GM23248 (cell line): ENCODE results near the gene CDYL. TPM values are rescaled to one million over a fixed set of nuclear protein-coding genes. Genes with fewer than 3 reads are reported as not detected.
A peak's percentile ranks its signal among the peaks of the same experiment; 100 is the strongest.

Experiments used
- DNase-seq: peaks from one replicate; pipeline ENCODE4 v3.0.0-alpha.2; 2015
- H2AFZ ChIP-seq: fragments of 200-600 bp; sonication (generic); 2 replicates; pipeline ENCODE4 v1.6.1; 2016; ENCODE audit warnings: antibody characterized with exemption
- H3F3A ChIP-seq: fragments of 200-600 bp; sonication (generic); 2 replicates; pipeline ENCODE4 v1.6.1; 2016; ENCODE audit warnings: mild to moderate bottlenecking, antibody characterized with exemption, mixed run types; ENCODE audit not compliant: insufficient read depth
- H3K27ac ChIP-seq: fragments of 200-600 bp; sonication (generic); 2 replicates; pipeline ENCODE4 v1.5.1; 2016; ENCODE audit warnings: mild to moderate bottlenecking
- H3K27me3 ChIP-seq: fragments of 200-600 bp; sonication (generic); replicated peaks from 2 replicates; pipeline ENCODE4 v1.6.1; 2016; ENCODE audit warnings: mild to moderate bottlenecking; ENCODE audit not compliant: insufficient read depth
- H3K36me3 ChIP-seq: fragments of 200-600 bp; sonication (generic); 2 replicates; pipeline ENCODE4 v1.6.1; 2016; ENCODE audit warnings: low read depth, mild to moderate bottlenecking
- H3K4me1 ChIP-seq: fragments of 200-600 bp; sonication (generic); 2 replicates; pipeline ENCODE4 v1.6.1; 2016; ENCODE audit warnings: mild to moderate bottlenecking; ENCODE audit not compliant: insufficient read depth
- H3K4me2 ChIP-seq: fragments of 200-600 bp; sonication (generic); one replicate; pipeline ENCODE4 v1.6.1; 2016; ENCODE audit warnings: mild to moderate bottlenecking; ENCODE audit not compliant: unreplicated experiment
- H3K4me3 ChIP-seq: fragments of 200-600 bp; sonication (generic); 2 replicates; pipeline ENCODE4 v1.5.1; 2016; ENCODE audit warnings: mild to moderate bottlenecking
- H3K79me2 ChIP-seq: fragments of 200-600 bp; sonication (generic); 2 replicates; pipeline ENCODE4 v1.6.1; 2016; ENCODE audit warnings: mild to moderate bottlenecking; ENCODE audit not compliant: insufficient read depth
- H3K9ac ChIP-seq: fragments of 200-600 bp; sonication (generic); 2 replicates; pipeline ENCODE4 v1.6.1; 2016; ENCODE audit warnings: mild to moderate bottlenecking
- H3K9me2 ChIP-seq: fragments of 200-600 bp; sonication (generic); 2 replicates; pipeline ENCODE4 v1.6.1; 2016; ENCODE audit warnings: mixed run types, mild to moderate bottlenecking, moderate library complexity; ENCODE audit not compliant: insufficient read depth
- H3K9me3 ChIP-seq: fragments of 200-600 bp; sonication (generic); one replicate; pipeline ENCODE4 v1.6.1; 2017; ENCODE audit warnings: low read depth
- H4K20me1 ChIP-seq: fragments of 200-600 bp; sonication (generic); 2 replicates; pipeline ENCODE4 v1.6.0; 2016; ENCODE audit not compliant: insufficient read depth
- EZH2 ChIP-seq: fragments of 200-600 bp; sonication (generic); IDR thresholded peaks from 2 replicates; pipeline ENCODE4 v1.6.1; 2018; ENCODE audit warnings: antibody characterized with exemption, mild to moderate bottlenecking; ENCODE audit not compliant: insufficient read depth, poor library complexity, severe bottlenecking
- EZH2phosphoT487 ChIP-seq: fragments of 200-600 bp; sonication (generic); IDR thresholded peaks from 2 replicates; pipeline ENCODE4 v1.6.1; 2018; ENCODE audit warnings: antibody characterized with exemption, moderate library complexity, mild to moderate bottlenecking, low read depth; ENCODE audit not compliant: insufficient read depth
- WGBS, 2 experiments: methylation state at CpG; one replicate each; pipeline ENCODE4 v1.1.6; 2015 to 2017; ENCODE audit warnings: low lambda C conversion rate in 2 of 2, low coverage in 1 of 2; ENCODE audit errors: missing lambda C conversion rate in 2 of 2; 5-methylcytosine and 5-hydroxymethylcytosine counted together
- in situ Hi-C: fragments of 300-500 bp; cut with MboI; formaldehyde crosslinking; loops from 2 replicates; pipeline ENCODE4 v1.15.0; 2020
- polyA plus RNA-seq: library from polyadenylated mRNA; unstranded; fragments of >200 nt; fragmentation: Nextera tagmentation; extraction: Ambion mirVana; gene quantifications from 2 replicates; pipeline ENCODE4 v1.2.1, GENCODE V29; 2016
- total RNA-seq: library from RNA; depleted of rRNA; stranded (reverse); fragments of >200 nt; shearing (Covaris generic); gene quantifications from 2 replicates; pipeline ENCODE4 v1.2.3, GENCODE V29; 2014

Gene CDYL
- total and polyA plus RNA-seq, 2 experiments from 2014 or later = 7.9 to 27.9 TPM

DNA sequence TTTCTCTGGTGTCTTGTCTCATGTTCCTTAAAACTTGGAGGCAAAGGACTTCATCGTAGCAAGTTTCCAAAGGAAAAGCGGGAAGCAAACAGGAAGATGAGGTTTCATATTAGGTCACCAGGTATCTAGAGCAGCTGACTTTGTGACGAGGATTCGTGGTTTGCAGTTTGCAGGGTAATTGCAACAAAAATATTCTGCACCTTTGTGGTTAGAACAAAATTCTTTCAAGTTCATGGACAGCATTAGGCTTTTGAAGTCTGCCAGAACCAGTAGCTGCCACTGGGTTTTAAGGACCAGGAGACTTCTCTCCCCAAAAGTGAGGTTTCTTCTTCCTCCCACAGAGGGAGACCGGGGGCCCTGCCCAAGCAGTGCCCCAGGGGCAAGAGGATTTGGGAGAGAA is 164.2 kb downstream of the CDYL start:
- 97% methylated on average over 5 of the region's 5 CpGs for WGBS, 2 experiments
- DNase-seq = no peak
- Histone ChIP-seq H3K9ac (no peak overlapping the region), H3K9me2 (no peaks in the 10 kb centered on the region), H3F3A (peaks cover 36% of the 10 kb centered on the region), H3K9me3 (no peaks in the 10 kb centered on the region), H3K4me3 (no peak overlapping the region), H3K36me3 (0 out of 2 replicates have a peak, but pooled peaks cover 3% of the 10 kb centered on the region), H4K20me1 (no peaks in the 10 kb centered on the region; the same call in 1 of the 2 replicates), H3K4me2 (no peak overlapping the region), H3K27ac (no peak overlapping the region), H3K27me3 (no peaks in the 10 kb centered on the region), H2AFZ (no peak overlapping the region), H3K4me1 (peaks cover 31% of the 10 kb centered on the region), H3K79me2 (peaks cover 40% of the 10 kb centered on the region)
- TF ChIP-seq EZH2 (no peak), EZH2phosphoT487 (no peak)
- in situ Hi-C loops = loop anchor here (25.0 kb wide), 1 partner anchor 628 kb away; no protein-coding TSS in a partner anchor

DNA sequence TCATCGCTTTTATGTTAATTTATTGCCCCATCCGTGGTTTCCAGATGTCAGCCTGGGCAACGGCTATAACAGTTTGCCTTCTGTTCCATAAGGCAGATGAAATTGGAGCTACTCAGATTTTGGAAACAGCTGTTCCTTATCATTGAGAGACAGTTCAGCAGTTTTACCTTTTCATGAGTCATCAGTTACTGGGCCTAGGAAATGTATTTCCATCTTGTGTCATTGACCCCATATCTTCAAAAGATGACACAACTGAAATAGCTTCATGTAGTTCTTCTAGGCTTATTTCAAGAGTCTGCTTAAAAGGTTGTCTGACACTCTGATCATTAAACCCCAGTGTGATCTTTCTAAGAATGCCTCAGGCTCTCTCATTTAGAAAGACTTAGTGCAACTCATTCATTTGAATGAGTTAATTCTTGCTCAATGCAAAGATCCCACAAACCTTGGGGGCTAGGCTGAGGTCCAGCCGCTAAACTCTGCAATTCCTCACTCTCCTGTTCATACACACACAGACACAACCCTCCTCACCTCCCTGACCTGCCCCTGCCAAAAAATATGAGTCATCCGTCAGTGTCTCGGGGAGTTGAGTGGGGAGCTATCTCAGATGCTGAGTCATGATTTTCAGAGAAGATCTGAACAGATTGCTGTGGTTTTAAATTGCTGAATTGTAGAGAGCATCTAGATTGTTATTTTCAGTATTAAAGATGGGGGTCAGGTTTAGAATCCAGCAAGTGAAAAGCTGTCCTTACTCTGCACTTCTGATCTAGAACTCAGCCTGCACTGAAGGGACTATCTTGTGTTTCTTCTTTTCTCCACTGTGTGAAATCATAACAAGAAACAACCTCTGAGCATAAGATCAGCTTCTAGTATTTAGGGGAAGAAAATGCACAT is 165.8 kb downstream of the CDYL start:
- peaks cover 31% of the 10 kb centered on the region for H3K4me1 ChIP-seq
- WGBS, 2 experiments = 17 to 19% methylated on average over 6 of the region's 6 CpGs
- DNase-seq = peak; percentile 93
- TF ChIP-seq EZH2phosphoT487 = no peak
- no peak for TF ChIP-seq EZH2
- H3F3A ChIP-seq = peaks cover 36% of the 10 kb centered on the region
- H4K20me1 ChIP-seq = no peaks in the 10 kb centered on the region; the same call in 1 of the 2 replicates
- peak overlapping the region; percentile 3; the same call in 1 of the 2 replicates for H3K4me3 ChIP-seq
- no peaks in the 10 kb centered on the region for H3K36me3 ChIP-seq
- H3K27me3 ChIP-seq = no peaks in the 10 kb centered on the region
- no peak overlapping the region for H2AFZ ChIP-seq
- in situ Hi-C loops = loop anchor here (25.0 kb wide), 1 partner anchor 630 kb away; no protein-coding TSS in a partner anchor
- peak overlapping the region; percentile 63 for H3K4me2 ChIP-seq
- peak overlapping the region; percentile 35; the same call in 1 of the 2 replicates for H3K9ac ChIP-seq
- H3K9me3 ChIP-seq = no peaks in the 10 kb centered on the region
- H3K9me2 ChIP-seq = no peaks in the 10 kb centered on the region
- H3K79me2 ChIP-seq = peaks cover 30% of the 10 kb centered on the region
- H3K27ac ChIP-seq = peak overlapping the region; percentile 68

DNA sequence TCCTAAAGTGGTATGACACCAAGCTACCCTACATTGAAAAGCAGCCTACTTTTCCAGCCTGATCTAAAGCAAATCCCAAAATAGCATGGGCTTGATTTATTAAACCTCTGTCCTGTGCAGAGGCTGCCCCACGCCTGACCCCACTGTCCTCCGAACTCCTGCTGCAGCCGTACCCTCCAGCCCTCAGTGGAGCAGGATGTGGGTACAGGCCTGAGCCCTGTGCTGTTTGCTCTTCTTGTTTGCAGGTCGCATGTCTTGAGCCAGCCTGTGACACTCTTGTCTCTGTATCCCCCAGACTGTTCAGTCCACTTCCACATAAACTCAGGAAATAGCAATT is 166.4 kb downstream of the CDYL start:
- peaks cover 31% of the 10 kb centered on the region for H3K4me1 ChIP-seq
- in situ Hi-C loops = loop anchor here (25.0 kb wide), 1 partner anchor 630 kb away; no protein-coding TSS in a partner anchor
- 66 to 70% methylated on average over 4 of the region's 4 CpGs for WGBS, 2 experiments
- no peaks in the 10 kb centered on the region for H3K9me2 ChIP-seq
- no peak overlapping the region for H3K4me3 ChIP-seq
- DNase-seq = no peak
- peaks cover 36% of the 10 kb centered on the region for H3F3A ChIP-seq
- H3K27me3 ChIP-seq = no peaks in the 10 kb centered on the region
- no peaks in the 10 kb centered on the region; the same call in 1 of the 2 replicates for H4K20me1 ChIP-seq
- H3K27ac ChIP-seq = peak overlapping the region; percentile 68
- H3K36me3 ChIP-seq = no peaks in the 10 kb centered on the region
- no peak for TF ChIP-seq EZH2
- TF ChIP-seq EZH2phosphoT487 = no peak
- H3K9me3 ChIP-seq = no peaks in the 10 kb centered on the region
- H3K79me2 ChIP-seq = peaks cover 30% of the 10 kb centered on the region
- H3K9ac ChIP-seq = peak overlapping the region; percentile 35; the same call in 1 of the 2 replicates
- peak overlapping the region; percentile 63 for H3K4me2 ChIP-seq
- no peak overlapping the region for H2AFZ ChIP-seq

DNA sequence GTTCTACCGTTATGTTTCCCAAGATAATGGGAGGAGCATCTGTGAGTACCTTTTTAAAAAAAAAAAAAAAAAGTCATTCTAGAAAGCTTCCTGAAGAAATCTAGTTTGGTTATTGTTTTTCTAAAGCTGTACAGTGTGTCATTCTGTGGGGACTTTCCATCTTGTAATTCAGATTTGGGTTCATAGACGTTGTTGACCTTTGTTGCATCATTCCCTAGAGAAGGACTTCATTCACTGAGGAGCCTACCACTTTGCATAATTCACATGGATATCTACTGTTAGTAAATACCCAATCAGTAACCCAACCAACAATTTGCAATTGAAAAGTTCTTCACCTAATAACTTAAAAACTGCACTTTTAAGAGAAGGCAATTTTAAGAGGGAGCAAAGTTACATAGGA is 167.5 kb downstream of the CDYL start:
- no peak for TF ChIP-seq EZH2
- no peak for TF ChIP-seq EZH2phosphoT487
- 68 to 72% methylated on average over 2 of the region's 2 CpGs for WGBS, 2 experiments
- Histone ChIP-seq H3K4me3 (no peak overlapping the region), H3K27me3 (no peaks in the 10 kb centered on the region), H3K9me3 (no peaks in the 10 kb centered on the region), H3K36me3 (no peaks in the 10 kb centered on the region), H3K4me2 (no peak overlapping the region), H3K9ac (no peak overlapping the region), H3K79me2 (peaks cover 25% of the 10 kb centered on the region), H4K20me1 (no peaks in the 10 kb centered on the region; the same call in 1 of the 2 replicates), H3K9me2 (no peaks in the 10 kb centered on the region), H2AFZ (no peak overlapping the region), H3K4me1 (peaks cover 31% of the 10 kb centered on the region), H3K27ac (no peak overlapping the region), H3F3A (peaks cover 36% of the 10 kb centered on the region)
- no peak for DNase-seq
- in situ Hi-C loops = loop anchor here (25.0 kb wide), 1 partner anchor 631 kb away; no protein-coding TSS in a partner anchor
